Endodermal cell (in vitro differentiated cells): ENCODE results near the gene TRIM26. TPM values are rescaled to one million over a fixed set of nuclear protein-coding genes. Genes with fewer than 3 reads are reported as not detected.

Source experiments
- DNase-seq: peaks from one replicate; pipeline ENCODE4 v3.0.0-alpha.2; 2017
- H3K27ac ChIP-seq: 2 replicates; pipeline ENCODE4 v1.5.1; 2013; ENCODE audit warnings: mild to moderate bottlenecking, low read depth, low read length, moderate library complexity
- H3K27me3 ChIP-seq: 2 replicates; pipeline ENCODE4 v1.6.1; 2013; ENCODE audit warnings: mild to moderate bottlenecking, low read length, moderate library complexity; ENCODE audit not compliant: insufficient read depth, control insufficient read depth, poor library complexity, severe bottlenecking
- H3K36me3 ChIP-seq: 2 replicates; pipeline ENCODE4 v1.7.0; 2013; ENCODE audit warnings: mild to moderate bottlenecking, low read length, moderate library complexity; ENCODE audit not compliant: control insufficient read depth, insufficient read depth
- H3K4me1 ChIP-seq: one replicate; pipeline ENCODE4 v1.7.0; 2013; ENCODE audit warnings: low read length; ENCODE audit not compliant: control insufficient read depth, insufficient read depth
- H3K4me3 ChIP-seq: 2 replicates; pipeline ENCODE4 v1.5.1; 2013; ENCODE audit warnings: mild to moderate bottlenecking, low read length, moderate library complexity
- H3K9ac ChIP-seq: 2 replicates; pipeline ENCODE4 v1.6.1; 2013; ENCODE audit warnings: mild to moderate bottlenecking, low read length, moderate library complexity; ENCODE audit not compliant: poor library complexity, severe bottlenecking; ENCODE audit errors: extremely low read depth
- H3K9me3 ChIP-seq: 2 replicates; pipeline ENCODE4 v1.6.1; 2013; ENCODE audit warnings: mild to moderate bottlenecking, low read length, moderate library complexity; ENCODE audit not compliant: control insufficient read depth
- H3K27ac Mint-ChIP-seq: 2 replicates; pipeline ENCODE4 v1.8.0; 2020; ENCODE audit warnings: mixed read lengths
- H3K27me3 Mint-ChIP-seq: 2 replicates; pipeline ENCODE4 v1.8.0; 2021; ENCODE audit warnings: mild to moderate bottlenecking, mixed read lengths; ENCODE audit not compliant: insufficient read depth
- H3K36me3 Mint-ChIP-seq: 2 replicates; pipeline ENCODE4 v1.8.0; 2020; ENCODE audit warnings: low read depth, mixed read lengths
- H3K4me1 Mint-ChIP-seq: 2 replicates; pipeline ENCODE4 v1.8.0; 2020; ENCODE audit warnings: mixed read lengths
- H3K4me3 Mint-ChIP-seq: 2 replicates; pipeline ENCODE4 v1.8.0; 2020; ENCODE audit warnings: mild to moderate bottlenecking, moderate library complexity, mixed read lengths
- H3K9me3 Mint-ChIP-seq: 2 replicates; pipeline ENCODE4 v1.8.0; 2020; ENCODE audit warnings: mild to moderate bottlenecking, mixed read lengths
- WGBS, 2 experiments: methylation state at CpG; one replicate each; pipeline versions ENCODE4 v1.1.5 to v1.1.7; 2013; ENCODE audit warnings: missing lambda C conversion rate in 2 of 2, mixed read lengths in 1 of 2; ENCODE audit not compliant: insufficient coverage in 1 of 2, insufficient read length in 1 of 2; 5-methylcytosine and 5-hydroxymethylcytosine counted together
- total RNA-seq, 2 donors: library from RNA; stranded (reverse); fragmentation: NEBNext Ultra II Directional in 1 of 2; extraction: Animal tissue kit (Norgen Biotek cat#: 25700) in 1 of 2; gene quantifications; 2 replicates in 1 of 2; 3 replicates in 1 of 2; pipeline ENCODE4 v1.2.1, GENCODE V29; 2021
- TF ChIP-seq, protein P1 (sequence below): fragments of 200-600 bp; sonication (generic); conservative IDR thresholded peaks from 2 replicates; pipeline ENCODE4 v1.5.0; 2021; ENCODE audit warnings: antibody characterized with exemption, mild to moderate bottlenecking

Gene TRIM26
- total RNA-seq, 2 donors from 2014 or later: 29.3 to 35.3 TPM

DNA sequence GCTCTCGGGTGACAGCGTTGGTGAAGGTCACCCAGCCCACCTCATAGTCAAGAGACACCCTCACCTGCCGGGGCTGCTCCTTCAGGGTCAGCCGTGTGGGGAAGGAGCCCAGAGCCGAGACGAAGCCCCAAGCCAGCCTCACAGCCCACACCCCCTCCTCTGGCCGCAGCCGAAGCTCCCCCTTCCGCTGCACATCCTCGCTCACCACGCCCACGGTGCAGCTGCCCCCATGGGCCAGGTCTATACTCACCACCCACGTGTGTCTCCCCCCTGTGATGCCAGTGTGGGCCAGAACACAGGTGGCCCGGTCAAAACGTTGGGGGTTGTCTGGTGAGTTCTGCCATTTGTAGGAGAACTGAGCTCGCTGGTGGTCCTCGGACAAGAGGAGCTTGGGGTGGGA is 59.1 kb downstream of the TRIM26 start:
- no peak overlapping the region for H3K27ac Mint-ChIP-seq

DNA sequence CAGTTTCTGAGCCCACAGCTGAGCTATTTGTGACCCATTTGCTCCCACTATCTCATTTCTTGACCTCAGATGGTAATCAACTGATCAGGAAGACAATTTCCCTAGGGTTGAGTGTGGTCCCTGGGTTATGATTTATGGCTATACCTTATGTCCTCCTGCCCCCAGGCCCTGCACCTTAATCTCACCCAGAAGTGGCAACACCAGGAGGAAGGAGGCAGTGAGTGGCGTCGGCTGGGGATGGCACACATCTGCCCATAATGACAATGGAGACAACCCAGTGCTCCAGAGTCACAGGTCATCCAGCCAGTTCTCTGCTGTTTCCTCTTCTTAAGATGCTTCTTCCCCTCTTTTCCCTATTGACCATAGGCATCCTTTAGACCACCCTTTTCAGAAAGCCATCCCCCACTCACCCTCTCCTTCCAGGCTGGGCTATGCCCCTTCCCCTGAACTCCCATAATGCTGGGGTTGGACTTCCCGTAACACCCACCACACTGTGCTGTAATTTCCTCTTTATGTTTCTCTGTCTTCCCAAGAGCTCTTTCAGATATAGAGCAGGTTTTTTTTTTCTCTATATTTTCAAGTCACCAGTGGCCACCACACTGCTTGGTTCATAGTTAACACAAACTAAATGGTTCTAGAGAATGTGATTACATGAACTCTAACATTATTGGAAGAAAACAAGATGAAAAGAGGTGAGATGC is 60.1 kb downstream of the TRIM26 start:
- Mint-ChIP-seq H3K4me1 (no peaks in the 10 kb centered on the region), H3K36me3 (no peaks in the 10 kb centered on the region), H3K9me3 (no peaks in the 10 kb centered on the region), H3K27ac (no peak overlapping the region), H3K27me3 (peaks cover 51% of the 10 kb centered on the region), H3K4me3 (no peak overlapping the region)
- Histone ChIP-seq H3K4me3 (no peak overlapping the region), H3K9me3 (no peaks in the 10 kb centered on the region), H3K27me3 (peaks cover 12% of the 10 kb centered on the region), H3K27ac (no peak overlapping the region), H3K4me1 (no peaks in the 10 kb centered on the region), H3K9ac (no peak overlapping the region), H3K36me3 (no peaks in the 10 kb centered on the region)
- 94 to 100% methylated on average over 3 of the region's 3 CpGs for WGBS, 2 experiments
- no peak for DNase-seq
- TF ChIP-seq, protein P1, sequence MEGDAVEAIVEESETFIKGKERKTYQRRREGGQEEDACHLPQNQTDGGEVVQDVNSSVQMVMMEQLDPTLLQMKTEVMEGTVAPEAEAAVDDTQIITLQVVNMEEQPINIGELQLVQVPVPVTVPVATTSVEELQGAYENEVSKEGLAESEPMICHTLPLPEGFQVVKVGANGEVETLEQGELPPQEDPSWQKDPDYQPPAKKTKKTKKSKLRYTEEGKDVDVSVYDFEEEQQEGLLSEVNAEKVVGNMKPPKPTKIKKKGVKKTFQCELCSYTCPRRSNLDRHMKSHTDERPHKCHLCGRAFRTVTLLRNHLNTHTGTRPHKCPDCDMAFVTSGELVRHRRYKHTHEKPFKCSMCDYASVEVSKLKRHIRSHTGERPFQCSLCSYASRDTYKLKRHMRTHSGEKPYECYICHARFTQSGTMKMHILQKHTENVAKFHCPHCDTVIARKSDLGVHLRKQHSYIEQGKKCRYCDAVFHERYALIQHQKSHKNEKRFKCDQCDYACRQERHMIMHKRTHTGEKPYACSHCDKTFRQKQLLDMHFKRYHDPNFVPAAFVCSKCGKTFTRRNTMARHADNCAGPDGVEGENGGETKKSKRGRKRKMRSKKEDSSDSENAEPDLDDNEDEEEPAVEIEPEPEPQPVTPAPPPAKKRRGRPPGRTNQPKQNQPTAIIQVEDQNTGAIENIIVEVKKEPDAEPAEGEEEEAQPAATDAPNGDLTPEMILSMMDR: no peak

More for the DNA sequence above, 59.1 kb downstream of the TRIM26 start:
- 91 to 100% methylated on average over 4 to 17 of the region's 17 CpGs for WGBS, 2 experiments
- peaks cover 57% of the 10 kb centered on the region for H3K27me3 Mint-ChIP-seq
- no peaks in the 10 kb centered on the region for H3K4me1 Mint-ChIP-seq
- no peaks in the 10 kb centered on the region for H3K9me3 Mint-ChIP-seq
- H3K36me3 ChIP-seq: no peaks in the 10 kb centered on the region
- no peak overlapping the region for H3K9ac ChIP-seq
- no peak overlapping the region for H3K27ac ChIP-seq
- H3K9me3 ChIP-seq: no peaks in the 10 kb centered on the region
- peaks cover 22% of the 10 kb centered on the region for H3K27me3 ChIP-seq
- H3K4me1 ChIP-seq: no peaks in the 10 kb centered on the region
- H3K36me3 Mint-ChIP-seq: no peaks in the 10 kb centered on the region
- H3K4me3 ChIP-seq: no peak overlapping the region
- no peak for DNase-seq
- no peak overlapping the region for H3K4me3 Mint-ChIP-seq
- TF ChIP-seq, protein P1: no peak

DNA sequence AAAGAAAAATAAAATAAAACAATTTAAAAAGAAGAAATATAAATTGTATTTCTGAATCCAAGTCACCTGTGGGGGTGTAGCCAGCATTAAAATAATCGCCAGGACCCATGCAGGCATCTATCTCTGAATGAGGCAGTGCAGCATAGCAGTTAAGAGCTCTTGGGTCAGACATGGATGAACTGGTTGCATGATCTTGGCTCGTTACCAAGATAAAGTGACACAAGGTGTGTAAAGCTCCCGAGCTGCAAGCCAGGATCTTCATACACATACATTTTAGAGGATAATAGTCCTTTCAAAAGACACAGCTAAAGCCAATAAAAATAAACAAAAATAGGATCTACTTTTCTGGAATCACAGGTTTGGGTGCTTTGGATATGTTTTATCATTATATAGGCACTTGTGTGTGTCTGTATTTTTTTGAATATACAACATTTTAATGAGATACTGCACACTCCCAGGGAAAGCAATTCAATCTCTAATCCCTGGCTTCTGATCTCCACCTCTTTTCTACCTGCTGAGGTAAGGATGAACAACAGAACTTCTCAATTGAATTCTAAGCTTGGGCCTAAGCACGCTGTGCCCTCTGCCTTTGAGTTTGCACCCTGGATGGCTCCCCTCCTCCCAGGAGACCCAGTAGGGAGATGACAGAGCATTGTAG is 61.1 kb downstream of the TRIM26 start:
- H3K4me1 Mint-ChIP-seq: no peaks in the 10 kb centered on the region
- H3K27ac ChIP-seq: no peak overlapping the region
- DNase-seq: no peak
- no peaks in the 10 kb centered on the region for H3K9me3 Mint-ChIP-seq
- no peaks in the 10 kb centered on the region for H3K36me3 Mint-ChIP-seq
- no peak overlapping the region for H3K9ac ChIP-seq
- H3K4me3 Mint-ChIP-seq: no peak overlapping the region
- 83 to 100% methylated on average over 1 to 4 of the region's 4 CpGs for WGBS, 2 experiments
- no peaks in the 10 kb centered on the region for H3K9me3 ChIP-seq
- peaks cover 7% of the 10 kb centered on the region for H3K27me3 ChIP-seq
- H3K4me1 ChIP-seq: no peaks in the 10 kb centered on the region
- H3K27me3 Mint-ChIP-seq: peaks cover 54% of the 10 kb centered on the region
- H3K27ac Mint-ChIP-seq: no peak overlapping the region
- H3K36me3 ChIP-seq: no peaks in the 10 kb centered on the region
- TF ChIP-seq, protein P1: no peak
- no peak overlapping the region for H3K4me3 ChIP-seq
